ENCODE data around the gene CLIP2. TPM values are rescaled to one million over a fixed set of nuclear protein-coding genes. Genes with fewer than 3 reads are reported as not detected.
"Not testable (repeated sequence)": the region's sequence is repeated elsewhere in the genome, so short reads cannot be mapped to it uniquely, and the experiment has no call there.

Gene CLIP2
- total RNA-seq, 1 donor = 70.9 TPM

DNA sequence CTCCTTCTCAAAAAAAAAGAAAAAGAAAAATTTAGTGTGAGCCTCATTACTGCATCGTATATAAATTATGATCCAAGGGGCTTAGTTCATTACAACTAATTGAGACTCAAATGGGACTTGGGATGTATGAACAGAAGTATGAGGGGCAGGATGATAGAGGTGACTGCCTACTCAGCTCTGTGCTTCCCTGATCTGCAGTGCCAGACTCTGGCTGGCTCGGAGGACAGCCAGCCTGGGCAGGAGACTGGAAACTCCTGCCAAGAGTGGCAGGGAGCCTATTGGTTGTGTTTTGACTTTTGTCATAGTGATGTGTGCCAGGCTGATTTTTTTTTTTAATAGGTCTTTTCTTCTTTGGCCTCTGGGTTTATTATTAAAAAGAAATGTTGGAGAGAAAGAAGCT, 90.7 kb downstream of the CLIP2 start:
- Histone ChIP-seq H3K27me3 (ENCODE audit: insufficient read depth, low read length) (no peaks in the 10 kb centered on the region), H3K4me1 (ENCODE audit: insufficient read depth, low read length) (no peaks in the 10 kb centered on the region), H4K20me1 (ENCODE audit: insufficient read depth, low read length) (no peaks in the 10 kb centered on the region), H3K36me3 (ENCODE audit: insufficient read depth, low read length) (peaks cover 36% of the 10 kb centered on the region), H3K27ac (ENCODE audit: low read depth, low read length) (no peak overlapping the region), H3K9me3 (ENCODE audit: low read depth, low read length) (no peaks in the 10 kb centered on the region), H3K79me2 (ENCODE audit: insufficient read depth, low read length) (no peaks in the 10 kb centered on the region), H2AFZ (ENCODE audit: low read length) (no peak overlapping the region), H3K4me3 (ENCODE audit: insufficient read depth, low read length) (no peak overlapping the region), H3K4me2 (ENCODE audit: insufficient read depth, low read length) (no peak overlapping the region)
- peak; percentile 53 for DNase-seq (ENCODE audit: insufficient read length, low spot score, missing footprints)
- no peak for TF ChIP-seq CTCF (IDR thresholded peaks at IDR 0.05; ENCODE audit: extremely low read depth, low read depth, low read length)

- no peaks in the 10 kb centered on the region for H4K20me1 ChIP-seq (ENCODE audit: insufficient read depth, low read length)
- DNase-seq (ENCODE audit: insufficient read length, low spot score, missing footprints) = peak; percentile 73
- H3K36me3 ChIP-seq (ENCODE audit: insufficient read depth, low read length) = peaks cover 33% of the 10 kb centered on the region
- H3K4me1 ChIP-seq (ENCODE audit: insufficient read depth, low read length) = no peaks in the 10 kb centered on the region
- H2AFZ ChIP-seq (ENCODE audit: low read length) = no peak overlapping the region
- no peaks in the 10 kb centered on the region for H3K27me3 ChIP-seq (ENCODE audit: insufficient read depth, low read length)
- no peak for TF ChIP-seq CTCF (IDR thresholded peaks at IDR 0.05; ENCODE audit: extremely low read depth, low read depth, low read length)
- no peak overlapping the region for H3K27ac ChIP-seq (ENCODE audit: low read depth, low read length)
- no peak overlapping the region for H3K4me3 ChIP-seq (ENCODE audit: insufficient read depth, low read length)
- H3K9me3 ChIP-seq (ENCODE audit: low read depth, low read length) = no peaks in the 10 kb centered on the region
- H3K4me2 ChIP-seq (ENCODE audit: insufficient read depth, low read length) = no peak overlapping the region
- H3K79me2 ChIP-seq (ENCODE audit: insufficient read depth, low read length) = no peaks in the 10 kb centered on the region
These were observed 91.5 kb downstream of the CLIP2 start for GRCh38 chr7:74380720-74381119.

- H3K79me2 ChIP-seq (ENCODE audit: insufficient read depth, low read length); H3K9me3 ChIP-seq (ENCODE audit: low read depth, low read length); H4K20me1 ChIP-seq (ENCODE audit: insufficient read depth, low read length); H3K4me1 ChIP-seq (ENCODE audit: insufficient read depth, low read length); H3K4me3 ChIP-seq (ENCODE audit: insufficient read depth, low read length); H2AFZ ChIP-seq (ENCODE audit: low read length); DNase-seq (ENCODE audit: insufficient read length, low spot score, missing footprints); H3K27ac ChIP-seq (ENCODE audit: low read depth, low read length); H3K27me3 ChIP-seq (ENCODE audit: insufficient read depth, low read length); H3K4me2 ChIP-seq (ENCODE audit: insufficient read depth, low read length): not testable (repeated sequence)
- H3K36me3 ChIP-seq (ENCODE audit: insufficient read depth, low read length) = peaks cover 31% of the 10 kb centered on the region
These were observed 94.9 kb downstream of the CLIP2 start for GRCh38 chr7:74384086-74384485.

DNA sequence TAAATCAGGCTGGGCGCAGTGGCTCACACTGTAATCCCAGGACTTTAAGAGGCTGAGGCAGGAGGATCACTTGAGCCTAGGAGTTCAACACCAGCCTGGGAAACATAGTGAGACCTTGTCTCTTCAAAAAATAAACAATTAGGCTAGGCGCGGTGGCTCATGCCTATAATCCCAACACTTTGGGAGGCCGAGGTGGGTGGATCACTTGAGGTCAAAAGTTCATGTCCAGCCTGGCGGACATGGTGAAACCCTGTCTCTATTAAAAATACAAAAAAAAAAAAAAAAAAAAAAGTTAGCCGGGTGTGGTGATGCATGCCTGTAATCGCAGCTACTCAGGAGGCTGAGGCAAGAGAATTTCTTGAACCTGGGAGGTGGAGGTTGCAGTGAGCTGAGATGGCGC, 95.6 kb downstream of the CLIP2 start:
- H3K4me1 ChIP-seq (ENCODE audit: insufficient read depth, low read length); H3K27me3 ChIP-seq (ENCODE audit: insufficient read depth, low read length); H4K20me1 ChIP-seq (ENCODE audit: insufficient read depth, low read length); H3K4me2 ChIP-seq (ENCODE audit: insufficient read depth, low read length); H2AFZ ChIP-seq (ENCODE audit: low read length); H3K4me3 ChIP-seq (ENCODE audit: insufficient read depth, low read length); H3K79me2 ChIP-seq (ENCODE audit: insufficient read depth, low read length); H3K27ac ChIP-seq (ENCODE audit: low read depth, low read length); DNase-seq (ENCODE audit: insufficient read length, low spot score, missing footprints); H3K9me3 ChIP-seq (ENCODE audit: low read depth, low read length): not testable (repeated sequence)
- peaks cover 32% of the 10 kb centered on the region for H3K36me3 ChIP-seq (ENCODE audit: insufficient read depth, low read length)

GRCh38 chr7:74387606-74388005, 98.4 kb downstream of the CLIP2 start:
- Histone ChIP-seq H3K79me2 (ENCODE audit: insufficient read depth, low read length) (no peaks in the 10 kb centered on the region), H3K36me3 (ENCODE audit: insufficient read depth, low read length) (peaks cover 24% of the 10 kb centered on the region), H3K4me3 (ENCODE audit: insufficient read depth, low read length) (no peak overlapping the region), H3K9me3 (ENCODE audit: low read depth, low read length) (no peaks in the 10 kb centered on the region), H4K20me1 (ENCODE audit: insufficient read depth, low read length) (no peaks in the 10 kb centered on the region), H3K4me2 (ENCODE audit: insufficient read depth, low read length) (no peak overlapping the region), H3K27me3 (ENCODE audit: insufficient read depth, low read length) (no peaks in the 10 kb centered on the region), H3K4me1 (ENCODE audit: insufficient read depth, low read length) (no peaks in the 10 kb centered on the region), H3K27ac (ENCODE audit: low read depth, low read length) (no peak overlapping the region), H2AFZ (ENCODE audit: low read length) (no peak overlapping the region)
- TF ChIP-seq CTCF (IDR thresholded peaks at IDR 0.05; ENCODE audit: extremely low read depth, low read depth, low read length) = no peak
- DNase-seq (ENCODE audit: insufficient read length, low spot score, missing footprints) = no peak
